AG09319 (cell line): ENCODE measurements around the gene ADAMTS17.

Experiments
- DNase-seq: peaks from one replicate; pipeline ENCODE4 v3.0.0-alpha.2; 2010; ENCODE audit warnings: low read depth; ENCODE audit errors: extremely low read depth
- TF ChIP-seq, protein P1 (sequence below): IDR thresholded peaks from 2 replicates; pipeline ENCODE4 v1.5.1; 2011; ENCODE audit warnings: low read depth, mild to moderate bottlenecking, inconsistent platforms, low read length, moderate library complexity

ADAMTS17 gene

GRCh38 chr15:100338247-100338646, 3.5 kb downstream of the ADAMTS17 start:
- TF ChIP-seq, protein P1, sequence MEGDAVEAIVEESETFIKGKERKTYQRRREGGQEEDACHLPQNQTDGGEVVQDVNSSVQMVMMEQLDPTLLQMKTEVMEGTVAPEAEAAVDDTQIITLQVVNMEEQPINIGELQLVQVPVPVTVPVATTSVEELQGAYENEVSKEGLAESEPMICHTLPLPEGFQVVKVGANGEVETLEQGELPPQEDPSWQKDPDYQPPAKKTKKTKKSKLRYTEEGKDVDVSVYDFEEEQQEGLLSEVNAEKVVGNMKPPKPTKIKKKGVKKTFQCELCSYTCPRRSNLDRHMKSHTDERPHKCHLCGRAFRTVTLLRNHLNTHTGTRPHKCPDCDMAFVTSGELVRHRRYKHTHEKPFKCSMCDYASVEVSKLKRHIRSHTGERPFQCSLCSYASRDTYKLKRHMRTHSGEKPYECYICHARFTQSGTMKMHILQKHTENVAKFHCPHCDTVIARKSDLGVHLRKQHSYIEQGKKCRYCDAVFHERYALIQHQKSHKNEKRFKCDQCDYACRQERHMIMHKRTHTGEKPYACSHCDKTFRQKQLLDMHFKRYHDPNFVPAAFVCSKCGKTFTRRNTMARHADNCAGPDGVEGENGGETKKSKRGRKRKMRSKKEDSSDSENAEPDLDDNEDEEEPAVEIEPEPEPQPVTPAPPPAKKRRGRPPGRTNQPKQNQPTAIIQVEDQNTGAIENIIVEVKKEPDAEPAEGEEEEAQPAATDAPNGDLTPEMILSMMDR: no peak
- no peak for DNase-seq

- TF ChIP-seq, protein P1: no peak
- DNase-seq: no peak
These were observed 4.4 kb downstream of the ADAMTS17 start for GRCh38 chr15:100337096-100338044.

- DNase-seq: no peak
- TF ChIP-seq, protein P1: no peak
These were observed 5.7 kb downstream of the ADAMTS17 start for GRCh38 chr15:100336061-100336460.

GRCh38 chr15:100335335-100335999, 6.3 kb downstream of the ADAMTS17 start:
- TF ChIP-seq, protein P1: no peak
- DNase-seq: no peak

- TF ChIP-seq, protein P1: no peak
- DNase-seq: no peak
These were observed 6.9 kb downstream of the ADAMTS17 start for GRCh38 chr15:100334905-100335304.

DNA sequence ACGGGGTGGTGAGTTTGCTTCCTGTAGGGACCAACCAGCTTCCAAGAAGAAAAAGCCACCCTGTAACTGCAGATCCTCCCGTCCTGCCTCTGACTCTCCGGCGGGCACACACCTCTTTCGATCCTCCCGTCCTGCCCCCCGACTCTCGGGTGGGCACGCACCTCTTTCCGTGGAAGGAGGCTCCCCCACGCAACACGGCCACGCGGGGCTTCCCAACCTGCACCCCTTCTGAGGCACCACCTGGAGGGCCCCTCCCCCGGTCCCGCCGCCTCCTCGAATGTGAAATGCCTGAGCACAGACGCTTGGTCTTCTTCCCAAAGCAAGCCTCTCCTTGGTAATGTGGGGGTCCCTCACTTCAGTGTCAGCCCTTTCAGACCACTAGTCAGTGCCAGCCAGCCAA, 7.3 kb downstream of the ADAMTS17 start:
- TF ChIP-seq, protein P1: no peak
- no peak for DNase-seq

GRCh38 chr15:100334015-100334414, 7.8 kb downstream of the ADAMTS17 start:
- no peak for DNase-seq
- TF ChIP-seq, protein P1: no peak
